Raji (cell line): Measurements from ENCODE around the gene DNMT3A.

Experiments
- POLR2A ChIP-seq: IDR thresholded peaks from 2 replicates; pipeline ENCODE4 v1.6.1; 2011; ENCODE audit warnings: low read depth, low read length, control low read depth; ENCODE audit not compliant: insufficient read depth

Gene DNMT3A

DNA sequence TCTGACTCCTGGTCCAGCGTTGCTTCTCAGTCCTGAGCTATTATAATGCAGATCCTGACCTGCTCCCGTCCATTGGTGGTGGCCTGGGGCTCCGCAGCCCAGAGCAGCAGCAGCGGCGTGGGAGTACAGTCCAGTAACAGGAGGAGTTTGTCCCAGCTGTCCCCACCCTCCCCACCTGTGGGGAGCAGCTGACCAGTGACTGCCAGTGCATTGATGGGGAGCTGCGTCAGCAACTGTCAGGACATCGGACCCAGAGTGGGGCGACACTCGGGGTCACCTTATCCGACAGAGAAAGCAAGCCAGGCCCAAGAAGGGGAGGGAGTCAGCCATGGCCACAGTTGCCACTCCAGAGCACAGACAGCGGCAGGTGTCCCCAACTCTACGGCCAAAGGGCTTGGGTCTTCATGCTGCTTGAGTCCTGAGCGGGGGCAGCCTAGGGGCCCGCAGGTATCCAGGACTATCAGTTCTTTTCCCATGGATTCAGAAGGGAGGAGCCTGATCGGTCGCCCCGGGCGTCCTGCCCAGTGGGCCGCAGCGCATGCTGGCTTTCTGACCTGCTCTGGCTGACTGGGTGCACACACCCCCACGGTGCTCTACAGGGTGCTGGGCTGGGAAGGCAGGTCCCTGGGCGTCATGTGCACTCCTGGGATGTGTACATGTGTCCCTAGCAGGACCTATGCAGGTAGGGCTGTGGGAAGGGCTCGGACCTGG is 29.7 kb downstream of the DNMT3A start:
- TF ChIP-seq POLR2A: no peak

DNA sequence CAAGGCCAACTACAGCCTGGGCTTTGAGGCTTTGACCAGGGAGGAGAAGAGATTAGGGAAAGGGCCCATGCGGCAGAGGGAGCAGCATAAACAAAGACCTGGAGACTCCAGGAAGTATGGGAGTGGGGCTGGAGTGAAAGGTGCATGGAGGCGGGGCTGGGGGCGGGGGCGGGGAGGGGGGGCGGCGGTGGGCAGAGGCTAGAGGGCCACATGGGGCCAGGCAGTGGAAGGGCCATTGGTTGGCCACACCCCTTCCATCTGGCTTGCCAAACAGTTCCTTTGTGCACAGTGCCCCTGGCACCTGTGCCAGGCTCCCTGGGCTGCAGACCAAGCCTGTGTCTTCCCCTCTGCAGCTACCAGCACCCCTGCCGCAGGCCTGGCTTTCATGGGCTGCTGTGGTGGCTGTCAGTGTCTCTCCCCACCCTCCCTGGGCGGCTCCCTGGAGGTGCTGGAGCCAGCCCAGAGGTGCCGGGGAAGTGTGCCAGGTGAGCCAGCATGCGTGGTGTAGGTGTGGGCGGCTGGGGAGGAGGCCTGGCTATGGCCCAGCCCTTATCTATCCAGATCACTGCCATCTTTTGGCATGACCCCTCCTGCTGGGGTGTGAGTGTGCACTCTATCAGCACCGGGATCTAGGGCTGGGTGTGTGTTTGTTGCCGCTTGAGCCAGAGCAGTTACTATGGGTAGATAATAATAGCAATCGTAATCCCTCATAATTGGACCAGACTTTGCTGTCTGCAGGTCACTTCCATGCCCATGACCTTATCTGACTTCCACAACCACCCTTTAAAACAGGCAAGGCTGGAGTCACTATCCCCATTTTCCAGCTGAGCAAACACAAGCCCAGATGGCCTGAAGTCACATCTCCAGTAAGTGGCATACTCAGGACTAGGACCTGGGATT is 30.5 kb downstream of the DNMT3A start:
- no peak for TF ChIP-seq POLR2A

DNA sequence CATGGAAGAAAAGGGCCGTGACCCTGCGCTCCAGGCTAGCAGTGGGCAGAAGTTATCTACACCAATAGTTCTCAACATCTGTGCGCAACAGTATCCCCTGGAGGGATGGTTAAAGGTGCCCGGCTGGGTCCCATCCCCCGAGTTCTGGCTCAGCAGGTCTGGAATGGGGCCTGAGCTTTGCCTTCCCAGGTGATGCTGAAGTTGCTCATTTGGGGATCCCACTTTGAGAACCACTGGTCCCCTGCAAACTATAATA is 31.1 kb downstream of the DNMT3A start:
- no peak for TF ChIP-seq POLR2A

DNA sequence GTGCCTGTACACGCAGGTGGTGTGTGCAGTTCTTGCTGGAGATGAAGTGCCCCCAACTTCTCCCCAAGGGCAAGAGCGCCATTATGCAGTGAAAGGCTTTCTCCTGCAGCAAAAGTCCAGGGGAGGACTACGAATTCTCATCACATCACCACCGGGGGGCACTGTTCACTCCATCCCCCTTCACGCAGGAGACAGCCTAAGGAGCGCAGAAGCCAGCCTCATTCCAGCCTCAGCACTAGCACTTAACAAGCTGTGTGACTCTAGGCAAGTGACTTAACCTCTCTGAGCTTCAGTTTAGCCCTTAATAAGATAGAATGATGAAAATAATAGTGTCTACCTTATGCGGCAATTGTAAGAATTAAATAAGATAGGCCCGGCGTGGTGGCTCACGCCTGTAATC is 32.3 kb downstream of the DNMT3A start:
- TF ChIP-seq POLR2A: no peak

DNA sequence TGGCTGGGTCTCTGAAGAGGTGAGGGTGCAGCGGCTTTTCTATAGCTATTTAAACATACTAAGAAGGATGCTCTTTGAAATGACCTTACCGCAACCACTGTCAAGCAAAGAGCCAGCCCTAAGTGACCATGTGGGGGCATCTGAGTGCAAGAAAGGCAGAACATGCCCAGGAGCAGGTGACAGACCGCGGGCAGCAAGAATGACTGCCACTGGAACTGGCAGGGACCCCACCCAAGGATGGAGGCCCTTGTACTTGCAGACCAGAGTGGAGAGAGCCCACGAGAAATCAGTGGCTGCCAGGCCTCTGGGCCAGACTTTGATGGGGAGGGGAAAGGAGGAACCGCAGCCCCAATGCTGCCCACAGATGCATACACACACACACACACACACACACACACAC is 33.1 kb downstream of the DNMT3A start:
- no peak for TF ChIP-seq POLR2A

DNA sequence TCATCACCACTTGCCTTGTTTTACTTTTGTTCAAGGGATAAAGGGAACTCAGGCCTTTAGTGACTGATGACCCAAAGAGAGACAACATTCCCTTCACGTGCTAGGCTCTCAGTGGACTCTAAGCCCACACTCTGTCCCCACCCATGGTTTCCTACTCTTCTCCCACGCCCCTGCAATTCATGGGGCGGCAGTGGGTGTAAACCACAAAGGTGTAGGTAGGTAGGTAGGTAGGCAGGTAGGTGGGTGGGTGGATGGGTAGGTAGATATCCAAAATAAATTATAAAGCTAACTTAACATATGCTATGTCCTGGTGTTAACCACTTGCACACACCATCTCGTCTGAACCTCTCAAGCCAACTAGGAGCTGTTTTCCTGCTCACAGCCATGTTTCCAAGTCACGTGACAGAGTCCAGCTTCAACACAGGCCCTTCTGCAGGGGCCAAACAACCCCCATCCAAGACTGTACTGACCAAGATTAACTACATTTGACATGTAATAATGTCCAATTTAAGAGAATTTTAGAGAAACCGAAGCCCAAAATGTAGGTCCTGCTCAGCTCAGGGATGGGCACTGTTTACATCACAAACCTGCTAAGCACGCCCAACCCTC is 33.7 kb downstream of the DNMT3A start:
- no peak for TF ChIP-seq POLR2A

DNA sequence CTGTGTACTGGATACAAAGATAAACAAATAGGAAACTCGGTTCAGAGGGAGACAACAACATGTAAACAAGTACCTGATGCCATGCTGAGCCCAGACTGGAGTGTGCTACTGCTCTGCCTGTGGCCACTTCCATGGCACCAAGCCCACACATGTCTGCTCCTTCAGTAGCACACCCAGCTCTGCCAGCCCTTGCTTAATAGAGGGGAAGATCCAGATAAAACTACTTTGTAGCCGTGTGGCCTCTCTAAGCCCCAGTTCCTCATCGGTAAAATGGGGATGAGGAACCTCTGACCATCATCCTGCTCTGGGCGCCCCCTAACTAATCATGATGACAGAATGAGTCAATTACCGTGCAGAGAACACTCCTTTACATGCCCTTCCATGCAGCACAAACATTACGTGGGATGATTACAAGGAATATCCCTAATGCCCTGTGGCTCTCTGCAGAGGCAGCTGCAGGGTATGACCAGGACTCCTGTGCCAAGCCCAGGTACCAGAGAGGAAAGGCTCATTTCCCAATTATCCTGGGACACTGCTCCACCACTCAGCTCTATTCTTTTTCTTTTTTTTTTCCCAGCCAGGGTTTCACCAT is 34.9 kb downstream of the DNMT3A start:
- TF ChIP-seq POLR2A: no peak

DNA sequence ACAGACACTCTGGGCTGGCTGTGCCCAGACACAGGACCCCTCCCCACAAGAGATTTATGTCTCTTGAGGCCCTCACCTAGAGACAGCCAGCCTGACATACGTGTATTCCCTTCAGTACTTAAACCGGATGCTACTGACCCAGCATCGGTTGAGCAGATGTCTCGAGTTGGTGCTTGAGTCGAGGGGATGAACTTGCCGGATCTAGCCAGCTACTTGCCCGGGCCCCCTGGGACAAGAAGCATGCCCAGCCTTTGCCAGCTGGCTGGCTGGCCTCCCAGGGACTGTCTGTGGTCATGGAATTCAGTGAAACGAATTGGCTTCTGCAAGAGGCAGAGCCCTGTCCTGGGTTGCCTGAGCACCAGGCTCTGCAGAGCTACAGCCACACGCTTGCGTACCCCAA is 36.0 kb downstream of the DNMT3A start:
- no peak for TF ChIP-seq POLR2A

DNA sequence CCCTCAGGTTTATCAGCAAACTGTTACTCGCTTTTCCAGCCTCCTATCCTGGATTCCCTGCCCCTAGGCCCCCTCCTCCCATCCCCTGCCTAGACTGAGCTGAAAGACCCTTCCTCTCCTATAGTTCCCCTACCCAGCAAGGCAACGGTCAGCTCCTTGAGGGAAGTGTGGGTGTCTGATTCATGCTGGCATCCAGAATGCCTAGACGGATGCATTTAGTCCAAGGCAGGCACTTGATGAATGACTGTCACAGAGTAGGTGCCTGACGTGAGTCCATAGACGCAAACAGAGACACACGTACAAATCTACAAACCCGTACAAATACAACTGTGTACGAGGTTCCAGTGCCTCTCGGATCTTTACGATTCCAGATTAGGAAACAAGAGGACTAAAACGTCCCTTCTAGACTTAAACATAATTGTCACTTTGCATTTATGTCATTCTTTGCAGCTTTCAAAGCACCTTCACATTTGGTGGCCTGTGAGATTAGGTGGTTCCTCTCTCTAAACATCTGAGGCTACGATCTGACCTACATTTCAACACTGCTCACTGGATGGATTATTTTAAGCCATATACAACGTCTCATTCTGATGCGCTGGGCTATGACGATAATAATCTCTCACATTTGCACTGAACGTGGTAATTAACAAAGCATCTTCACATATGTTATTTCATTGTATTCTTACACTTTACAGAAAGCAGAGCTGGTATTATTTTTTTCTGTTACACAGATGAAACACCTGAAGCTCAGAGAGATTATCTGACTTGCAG is 36.7 kb downstream of the DNMT3A start:
- no peak for TF ChIP-seq POLR2A

DNA sequence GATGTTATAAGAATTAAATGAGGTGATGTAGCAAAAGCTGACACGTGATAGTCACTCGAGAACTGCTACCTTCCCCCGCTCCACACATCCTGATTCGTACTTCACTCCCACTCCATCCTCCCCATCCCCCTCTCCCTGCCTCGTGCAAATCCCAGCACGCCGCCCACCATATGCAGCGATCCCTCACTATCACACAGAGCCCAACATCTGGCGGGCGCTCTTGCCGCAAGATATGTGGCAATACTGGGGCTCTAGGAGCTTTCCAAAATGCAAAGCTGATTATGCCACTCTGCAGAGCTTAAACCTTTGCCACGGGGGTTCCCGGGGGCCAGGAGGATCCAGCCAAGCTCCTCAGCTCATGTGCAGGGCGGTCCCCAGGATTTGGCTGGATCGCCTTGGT is 37.4 kb downstream of the DNMT3A start:
- no peak for TF ChIP-seq POLR2A

DNA sequence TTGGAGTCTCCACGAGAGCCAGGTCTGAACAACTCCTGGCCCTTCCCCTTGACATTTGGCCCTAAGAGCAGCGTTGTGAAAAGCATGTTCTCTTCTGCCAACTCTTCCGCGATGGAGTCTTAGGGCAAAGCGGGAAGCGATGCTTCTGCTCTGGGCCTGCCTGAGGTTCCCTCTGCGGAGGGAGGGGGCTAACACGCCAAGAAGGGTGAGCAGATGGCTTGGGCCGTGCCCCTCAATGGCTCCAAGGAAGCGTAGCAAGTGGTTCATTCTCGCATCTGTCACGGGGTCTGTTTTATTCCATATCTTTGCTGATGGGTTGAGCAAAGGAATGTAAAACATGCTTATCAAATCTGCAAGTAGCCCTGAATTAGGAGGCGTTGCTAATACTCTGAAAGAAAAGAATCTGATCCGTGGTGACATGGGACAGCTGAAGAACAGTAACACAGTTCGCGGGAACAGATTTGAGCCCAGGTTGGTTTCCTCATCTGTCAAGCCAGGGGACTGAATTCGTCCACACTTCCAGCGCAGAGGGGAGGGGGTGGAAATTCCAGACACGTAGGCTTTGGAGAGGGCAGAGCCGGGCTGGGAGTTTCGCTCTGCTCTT is 38.0 kb downstream of the DNMT3A start:
- no peak for TF ChIP-seq POLR2A

DNA sequence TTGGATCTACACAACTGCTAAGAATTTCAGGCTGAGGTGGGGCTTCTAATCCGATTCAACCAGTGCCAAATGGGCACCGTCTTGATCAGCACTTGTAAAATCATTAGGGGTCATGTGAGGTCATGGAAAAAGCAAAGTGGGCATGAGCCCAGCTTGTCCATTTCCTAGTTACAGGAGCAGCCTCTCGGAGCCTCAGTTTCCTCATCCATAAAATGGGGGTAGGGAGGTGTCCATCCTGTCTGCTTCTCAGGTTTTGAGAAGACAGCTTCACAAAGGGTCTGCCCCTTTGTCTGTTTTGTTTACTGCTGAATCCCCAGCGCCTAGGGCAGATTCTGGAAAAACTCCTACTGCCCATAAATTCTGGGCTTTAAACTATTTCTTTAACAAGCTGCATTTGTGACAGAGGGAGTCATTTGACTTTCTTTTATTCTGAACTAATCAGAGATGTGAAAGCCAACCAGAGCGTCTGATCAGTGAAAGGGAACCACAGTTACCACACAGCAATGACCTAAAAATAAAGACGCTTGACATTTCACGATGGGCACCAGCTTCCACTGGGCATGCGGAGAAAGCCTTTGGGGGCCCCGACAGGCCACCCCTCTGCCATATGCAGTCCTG is 38.9 kb downstream of the DNMT3A start:
- no peak for TF ChIP-seq POLR2A

DNA sequence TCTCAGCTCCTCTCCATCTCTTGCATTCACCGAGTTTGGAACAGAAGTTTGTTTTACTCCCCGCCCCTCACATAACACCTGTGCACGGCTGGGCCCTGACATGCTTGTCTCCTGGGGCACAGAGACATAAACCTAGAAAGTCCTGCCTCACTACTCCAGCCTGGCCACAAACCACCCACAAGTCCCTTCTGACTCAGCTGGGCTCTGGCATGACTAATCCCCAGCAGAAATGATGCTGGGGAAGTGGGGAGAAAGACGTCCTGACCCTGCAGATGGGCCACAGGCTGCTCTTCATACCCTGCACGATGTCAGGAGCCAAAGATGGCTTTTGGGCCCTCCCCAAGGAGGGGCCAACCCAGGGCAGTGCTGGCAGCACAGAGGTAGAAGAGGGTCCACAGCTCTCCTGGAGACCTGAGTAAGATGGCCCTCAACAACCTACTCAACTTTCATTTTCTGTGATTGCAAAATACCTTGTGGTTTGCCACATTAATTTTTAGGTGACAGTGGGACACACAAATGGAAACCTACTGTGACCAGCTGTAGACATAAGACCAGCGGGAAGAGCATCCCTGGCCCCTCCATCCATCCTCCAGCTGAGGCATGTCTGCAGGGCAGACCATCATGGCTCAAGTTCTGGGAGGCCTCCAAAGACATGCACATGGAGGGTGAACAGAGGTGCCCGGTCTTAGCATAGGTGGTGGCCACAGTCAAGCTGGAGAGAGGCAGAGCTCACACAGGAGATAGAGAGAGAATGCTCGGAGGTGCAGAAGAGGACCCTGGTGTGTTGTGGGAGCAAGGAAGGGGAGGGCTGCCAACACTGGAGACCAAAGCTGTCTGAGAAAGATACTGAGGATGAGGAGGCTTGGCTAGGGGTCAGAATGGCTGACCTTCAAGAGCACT is 40.0 kb downstream of the DNMT3A start:
- TF ChIP-seq POLR2A: no peak
